Fibroblast of lung (primary cell): ENCODE results near the gene NLRC3.

Experiments
- CTCF ChIP-seq, 2 donors: IDR thresholded peaks in 1 of 2; conservative IDR thresholded peaks in 1 of 2; 1 replicate in 1 of 2; 2 replicates in 1 of 2; pipeline ENCODE4 v1.5.1; 2011 to 2012; ENCODE audit warnings: low read length in 2 of 2, control low read depth in 1 of 2, inconsistent platforms in 1 of 2, low read depth in 1 of 2, mild to moderate bottlenecking in 1 of 2
- EZH2 ChIP-seq: IDR thresholded peaks from 2 replicates; pipeline ENCODE4 v1.5.1; 2012; ENCODE audit warnings: low read length, control low read depth, mild to moderate bottlenecking; ENCODE audit errors: missing control alignments

DNA sequence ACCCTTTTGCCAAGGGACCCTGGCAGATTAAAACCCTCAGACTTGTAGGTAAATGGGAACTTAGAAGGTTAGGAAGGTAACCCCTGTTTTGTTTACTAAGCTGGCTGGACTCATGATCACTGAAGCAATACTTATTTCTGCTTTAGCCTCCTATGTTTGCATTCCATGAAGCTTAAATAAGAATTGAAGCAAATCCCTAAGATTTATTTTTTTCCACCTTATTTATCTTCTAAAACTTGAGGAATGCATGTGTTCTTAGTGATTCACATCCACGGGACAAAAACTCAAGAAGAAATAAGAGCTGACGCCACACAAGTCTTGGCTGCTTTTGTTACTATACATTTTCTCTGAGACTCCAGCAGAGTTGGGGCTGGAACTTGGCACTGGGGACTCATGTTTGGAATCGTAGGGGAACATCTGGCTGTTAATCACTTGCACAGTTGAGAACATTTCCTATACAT lies 40.9 kb downstream of the NLRC3 start:
- TF ChIP-seq CTCF (conservative IDR thresholded peaks at IDR 0.05 in 1 of 2, IDR thresholded peaks at IDR 0.05 in 1 of 2; ENCODE audit: low read depth in 1 of 2, low read length in 2 of 2): no peak
- no peak for TF ChIP-seq EZH2
